HG03521 (cell line): ENCODE data around the gene ANKRD44.
A peak's percentile ranks its signal among the peaks of the same experiment; 100 is the strongest.

ENCODE experiments used
- ATAC-seq: cut with Tn5 transposase; IDR thresholded peaks from one replicate; pipeline ENCODE4 v1.9.1; 2021; ENCODE audit warnings: mild to moderate bottlenecking, moderate library complexity; ENCODE audit not compliant: unreplicated experiment

ANKRD44 gene

DNA sequence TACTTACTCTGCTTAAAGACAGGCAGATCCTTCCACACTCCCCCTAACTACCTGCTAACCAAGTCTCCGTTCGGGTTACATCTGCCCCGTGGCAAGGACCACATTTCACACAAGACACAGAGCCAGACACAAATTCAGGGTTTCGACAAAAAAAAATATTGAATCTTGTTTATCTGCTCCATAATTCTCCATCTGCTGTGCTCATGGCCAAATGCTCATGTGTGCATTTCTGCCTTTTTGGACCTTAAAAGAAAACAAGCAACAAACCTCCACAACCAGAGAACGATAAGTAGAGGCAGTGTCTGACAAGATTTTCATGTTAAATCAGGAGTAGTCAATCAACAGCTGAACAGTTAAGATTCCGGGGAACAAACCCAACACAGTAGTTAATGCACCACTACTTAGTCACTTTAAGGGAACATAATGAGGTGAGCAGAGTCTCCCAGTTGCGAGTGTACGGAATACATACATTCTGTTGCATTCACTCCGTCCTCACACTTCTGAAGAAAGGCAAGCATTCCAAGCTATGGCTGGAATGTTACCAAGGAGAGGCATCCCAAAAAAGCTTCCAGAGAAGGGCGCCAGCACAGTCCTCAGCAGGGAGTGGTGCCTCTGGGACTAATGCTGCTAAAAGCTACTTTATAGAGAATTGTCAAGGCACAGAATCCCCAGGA, 121.0 kb downstream of the ANKRD44 start:
- ATAC-seq, result no peak

DNA sequence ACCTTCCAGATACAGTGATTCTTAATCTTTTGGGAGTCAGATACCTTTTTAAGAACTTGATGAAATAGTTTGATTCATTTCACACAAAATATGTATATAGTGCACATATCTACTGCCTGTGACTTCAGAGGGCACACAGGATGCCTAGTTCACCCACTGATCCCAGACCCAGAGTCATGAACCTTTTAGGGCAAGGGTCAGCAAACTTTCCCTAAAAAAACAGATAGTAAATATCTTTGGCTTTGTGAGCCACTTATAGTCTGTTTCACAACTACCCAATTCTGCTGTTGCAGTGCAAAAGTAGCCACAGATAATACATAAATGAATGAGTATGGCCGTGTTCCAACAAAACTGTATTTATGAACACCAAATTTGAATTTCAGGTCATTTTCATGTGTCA, 124.9 kb downstream of the ANKRD44 start:
- no peak for ATAC-seq

DNA sequence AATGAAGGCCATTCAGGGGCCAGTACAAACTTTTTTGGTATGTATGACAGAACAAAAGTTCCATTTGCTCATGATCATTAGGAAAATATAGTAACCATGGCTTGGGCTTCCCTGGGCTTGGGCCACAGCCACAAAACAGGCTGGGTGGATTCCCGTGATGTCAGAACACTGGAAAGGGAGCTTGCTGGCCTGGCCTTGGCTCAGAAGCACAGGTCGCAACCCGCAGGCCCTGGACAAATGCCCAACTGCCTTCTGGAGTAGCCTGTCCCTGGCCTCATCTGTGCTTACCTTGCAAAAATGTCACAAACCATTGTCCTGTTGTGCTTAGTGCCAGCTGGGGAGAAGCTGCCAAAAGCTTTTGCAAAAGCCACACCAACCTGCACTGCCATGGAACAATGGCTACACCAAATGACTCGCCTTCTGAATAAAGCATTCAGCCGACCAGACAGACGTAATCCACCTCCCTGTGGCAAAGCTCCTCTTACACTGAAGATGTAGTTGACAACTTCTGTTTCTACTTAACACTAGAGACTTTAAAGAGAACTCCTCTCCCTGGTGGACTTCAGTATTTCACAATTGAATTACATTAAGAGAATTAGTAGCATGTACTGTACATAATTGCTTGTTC, 125.5 kb downstream of the ANKRD44 start:
- no peak for ATAC-seq

DNA sequence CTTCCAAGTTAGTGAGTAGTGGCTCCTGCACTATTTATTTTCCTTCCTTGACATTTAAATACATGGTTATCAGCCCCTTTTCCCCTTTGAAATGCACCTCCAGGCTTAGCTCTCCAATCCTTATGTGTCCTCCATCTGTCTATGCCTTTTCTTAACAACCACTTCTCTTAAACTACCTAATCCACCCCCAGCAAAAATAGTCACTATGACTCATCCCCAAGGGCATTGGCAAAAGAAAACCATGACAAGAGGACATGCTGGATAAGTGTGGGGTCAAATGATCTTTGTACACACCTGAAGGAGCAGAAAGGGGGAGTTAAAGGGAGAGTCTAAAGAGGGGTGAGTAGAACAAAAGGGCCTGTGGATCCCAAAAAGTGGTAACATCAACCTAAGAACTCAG, 127.2 kb downstream of the ANKRD44 start:
- ATAC-seq, result no peak

DNA sequence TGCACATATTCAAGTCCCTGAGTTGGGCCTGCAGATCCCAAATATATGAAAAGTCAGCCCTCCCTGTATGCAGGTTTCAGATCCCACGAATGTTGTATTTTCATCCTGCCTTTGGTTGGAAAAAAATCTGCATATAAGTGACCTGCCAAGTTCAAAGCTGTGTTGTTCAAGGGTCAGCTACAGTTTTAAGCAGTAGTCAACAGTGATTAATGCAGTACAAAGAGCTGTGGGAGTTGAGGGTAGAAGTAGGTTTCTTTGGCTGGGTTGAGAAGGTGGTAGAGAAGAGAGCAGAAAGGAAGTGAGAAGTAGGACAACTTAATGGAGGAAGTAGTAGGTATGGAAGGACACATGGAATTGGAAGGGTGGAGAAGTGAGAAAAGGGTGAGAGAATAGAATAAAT, 127.9 kb downstream of the ANKRD44 start:
- ATAC-seq, result no peak

DNA sequence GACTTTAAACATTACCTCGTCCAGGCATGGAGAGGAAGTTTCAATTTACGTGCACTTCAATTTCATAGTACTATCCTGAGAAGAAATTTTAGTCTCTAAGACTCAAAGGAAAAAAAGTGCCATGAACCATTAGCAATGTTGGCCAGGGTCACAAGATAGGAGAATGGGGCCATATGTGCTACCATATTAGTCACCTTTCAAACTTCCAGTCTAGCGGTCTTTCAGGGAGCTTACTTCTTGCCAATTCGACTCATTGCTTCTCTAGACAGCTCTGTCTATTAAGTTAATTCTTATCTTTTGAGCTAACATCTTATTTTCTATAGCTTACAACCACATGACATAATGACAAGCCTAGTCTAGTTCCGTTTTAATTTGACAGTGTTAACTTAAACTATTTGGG, 129.1 kb downstream of the ANKRD44 start:
- ATAC-seq, result no peak

DNA sequence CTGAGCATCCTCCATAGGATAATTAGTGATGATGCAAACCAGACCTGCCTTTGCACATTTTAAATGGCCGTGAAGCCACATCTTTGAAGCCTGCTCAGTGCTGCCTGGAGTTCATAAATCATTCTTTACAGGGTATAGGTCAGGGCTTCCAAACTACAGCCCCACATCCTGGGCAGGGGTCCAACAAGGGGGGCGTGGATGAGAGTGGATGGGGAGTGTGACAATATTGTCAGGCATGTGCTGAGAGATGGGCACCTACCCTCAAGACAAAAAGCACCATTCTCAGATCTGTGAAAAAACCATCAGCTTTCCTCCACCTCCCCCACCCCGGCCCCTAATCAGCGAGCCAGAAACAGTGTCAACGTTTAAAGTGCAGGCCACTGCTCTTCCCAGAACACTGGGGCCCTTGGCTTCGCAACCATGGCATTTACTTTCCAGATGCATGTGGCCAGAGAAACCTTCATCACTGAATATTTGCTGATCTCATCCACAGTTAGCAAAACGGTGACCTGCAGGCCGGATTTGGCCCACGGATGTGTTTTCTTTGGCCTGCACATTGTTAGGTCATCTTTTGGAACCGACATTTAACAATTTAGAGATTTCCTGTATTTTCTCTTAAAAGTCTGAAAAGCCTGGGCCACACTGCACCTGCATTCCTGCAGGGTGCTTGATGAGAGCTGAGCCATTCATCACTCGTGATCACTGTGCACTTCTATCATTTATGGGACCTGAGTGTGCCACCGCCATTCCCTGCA, 130.7 kb downstream of the ANKRD44 start:
- no peak for ATAC-seq

DNA sequence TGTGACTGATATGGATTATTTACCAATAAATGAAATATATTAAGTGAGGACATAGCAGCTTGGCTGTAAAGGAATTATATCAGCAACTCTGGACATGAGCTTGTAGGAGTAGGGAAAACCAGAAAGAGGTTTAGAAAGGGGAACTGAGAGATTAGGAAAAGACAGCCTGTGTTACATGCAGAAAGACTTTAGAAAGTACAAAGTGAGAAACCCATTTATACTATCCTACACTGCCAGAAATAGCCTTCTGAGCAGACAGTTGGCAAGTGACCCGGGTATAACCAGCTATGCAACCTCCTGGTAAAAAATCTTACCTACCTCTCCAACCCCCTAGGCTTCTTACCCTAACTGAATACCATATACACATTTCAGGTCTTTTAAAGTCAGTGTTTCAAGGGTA, 134.1 kb downstream of the ANKRD44 start:
- no peak for ATAC-seq

DNA sequence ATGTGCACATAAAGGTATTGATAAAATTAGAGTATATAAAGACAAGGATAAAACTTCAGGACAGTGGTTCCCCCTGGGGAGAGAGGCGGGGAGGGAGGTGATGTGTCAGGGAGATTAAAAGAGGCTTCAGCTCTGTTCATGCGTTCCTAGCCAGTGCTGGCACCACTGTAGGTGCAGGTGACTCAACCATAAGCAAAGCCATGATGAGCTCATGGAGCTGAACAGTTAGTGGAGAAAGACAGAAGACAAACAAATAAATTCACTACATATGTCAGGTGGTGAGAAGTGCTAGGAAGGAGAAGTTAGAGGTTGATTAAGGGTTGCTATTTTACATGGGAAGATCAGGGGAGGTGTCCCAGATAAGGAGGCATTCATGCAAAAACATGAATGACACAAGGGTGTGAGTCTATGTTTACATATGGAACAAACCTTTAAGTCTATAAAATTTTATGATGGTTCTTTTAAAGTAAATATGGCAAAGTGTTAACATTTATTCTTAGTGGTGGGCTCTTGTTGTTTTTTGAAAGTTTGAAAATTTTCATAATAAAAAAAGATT, 136.0 kb downstream of the ANKRD44 start:
- ATAC-seq, result no peak

DNA sequence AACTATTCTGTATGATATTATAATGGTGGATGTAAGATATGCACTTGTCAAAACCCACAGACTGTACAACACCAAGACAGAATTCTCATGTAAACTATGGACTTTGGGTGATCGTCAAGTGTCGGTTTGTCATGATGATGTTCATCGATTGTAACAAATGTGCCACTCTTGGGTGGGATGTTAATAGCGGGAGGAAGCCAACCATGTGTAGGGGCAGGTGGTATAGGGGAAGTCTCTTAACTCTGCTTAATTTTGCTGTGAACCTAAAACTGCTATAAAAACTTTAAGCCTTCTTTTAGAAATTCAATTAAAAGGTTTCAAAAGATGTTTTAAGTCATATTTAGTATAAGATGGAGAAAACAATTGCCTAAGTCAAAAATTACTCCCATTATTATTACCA, 139.0 kb downstream of the ANKRD44 start:
- ATAC-seq, result no peak

DNA sequence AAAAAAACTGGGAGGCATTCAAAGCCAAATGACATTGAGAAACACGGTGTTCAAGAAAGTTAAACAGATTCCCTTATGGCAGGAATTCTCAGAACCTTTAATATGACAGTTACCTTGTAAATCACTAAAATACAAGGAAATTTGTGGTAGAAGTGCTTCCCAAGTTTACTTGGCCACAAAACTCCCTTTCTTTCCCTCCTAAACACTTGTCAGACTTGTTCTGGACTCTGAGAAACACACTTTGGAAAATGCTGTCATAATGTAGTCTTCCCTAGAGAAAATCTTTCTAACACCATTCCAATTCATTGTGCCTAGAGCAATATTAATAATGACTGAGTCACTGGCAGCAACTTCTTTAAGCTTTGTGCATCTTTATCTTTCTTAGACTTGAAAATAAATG, 140.4 kb downstream of the ANKRD44 start:
- ATAC-seq, result no peak

DNA sequence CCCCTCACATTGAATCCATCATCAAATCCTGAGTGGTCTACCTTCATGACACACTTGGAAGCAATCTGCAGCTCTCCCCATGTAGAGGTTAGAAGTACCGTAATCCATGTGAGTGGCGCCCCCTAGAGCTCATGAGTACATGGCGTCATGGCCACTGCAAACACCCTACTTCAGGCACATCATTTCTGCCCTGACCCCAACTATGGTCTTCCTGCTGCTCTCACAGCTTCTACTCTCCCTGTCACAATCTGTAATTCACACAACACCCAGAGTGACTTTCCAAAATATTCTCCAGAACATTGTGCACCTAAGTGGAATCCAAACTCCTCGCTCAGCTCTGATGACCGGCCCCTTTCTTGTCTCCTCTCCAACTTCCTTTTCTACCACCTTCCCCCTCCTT, 141.9 kb downstream of the ANKRD44 start:
- peak; percentile 77 for ATAC-seq

DNA sequence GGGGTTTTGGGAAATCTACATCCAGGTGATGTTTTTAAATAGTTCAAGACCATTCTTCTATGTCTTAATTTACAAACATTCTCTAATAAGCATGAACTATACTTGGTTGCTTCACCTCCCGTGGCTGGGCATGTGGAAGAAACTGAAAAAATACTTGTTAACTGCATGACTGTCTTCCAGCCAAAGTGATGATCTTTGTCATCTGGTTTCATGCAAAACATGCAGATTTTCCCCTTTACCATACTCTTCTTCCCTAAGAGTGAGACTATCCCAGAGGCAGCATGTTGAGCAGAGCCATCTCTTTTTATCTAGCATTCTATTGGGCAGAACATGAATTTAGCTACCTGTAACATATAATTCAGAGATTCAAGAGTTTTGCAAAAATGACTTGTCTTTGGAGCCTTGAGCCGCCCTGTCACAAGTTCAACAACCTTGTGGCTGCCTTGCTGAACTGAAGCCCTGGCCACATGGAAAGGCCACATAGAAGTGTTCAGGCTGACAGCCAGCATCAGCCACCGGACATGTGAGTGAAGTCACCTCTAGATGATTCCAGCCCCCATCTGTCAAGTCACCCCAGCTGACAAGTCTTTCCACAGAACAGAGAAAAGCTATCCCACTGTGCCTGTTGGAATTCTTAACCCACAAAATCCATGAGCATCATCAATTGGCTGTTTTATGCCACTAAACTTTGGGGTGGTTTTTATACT, 142.8 kb downstream of the ANKRD44 start:
- ATAC-seq, result no peak

DNA sequence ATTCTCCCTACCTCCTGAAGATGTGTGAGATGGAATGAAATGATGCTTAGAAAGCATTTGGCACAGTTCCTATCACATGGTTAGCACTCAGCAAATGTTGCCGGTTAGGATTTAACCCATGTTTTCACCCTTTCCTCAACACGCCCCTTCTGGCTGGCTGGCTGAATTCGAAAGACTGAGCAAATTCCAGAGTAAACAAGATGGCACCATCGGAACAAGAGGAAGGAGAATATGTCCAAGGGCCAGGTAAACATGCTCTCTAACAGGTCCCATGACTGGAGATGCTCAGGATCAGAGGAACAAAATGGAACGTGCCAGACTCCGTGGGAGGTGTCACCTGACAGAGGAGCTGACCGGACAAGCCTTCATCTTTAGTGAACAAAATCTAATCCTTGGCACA, 145.6 kb downstream of the ANKRD44 start:
- no peak for ATAC-seq

DNA sequence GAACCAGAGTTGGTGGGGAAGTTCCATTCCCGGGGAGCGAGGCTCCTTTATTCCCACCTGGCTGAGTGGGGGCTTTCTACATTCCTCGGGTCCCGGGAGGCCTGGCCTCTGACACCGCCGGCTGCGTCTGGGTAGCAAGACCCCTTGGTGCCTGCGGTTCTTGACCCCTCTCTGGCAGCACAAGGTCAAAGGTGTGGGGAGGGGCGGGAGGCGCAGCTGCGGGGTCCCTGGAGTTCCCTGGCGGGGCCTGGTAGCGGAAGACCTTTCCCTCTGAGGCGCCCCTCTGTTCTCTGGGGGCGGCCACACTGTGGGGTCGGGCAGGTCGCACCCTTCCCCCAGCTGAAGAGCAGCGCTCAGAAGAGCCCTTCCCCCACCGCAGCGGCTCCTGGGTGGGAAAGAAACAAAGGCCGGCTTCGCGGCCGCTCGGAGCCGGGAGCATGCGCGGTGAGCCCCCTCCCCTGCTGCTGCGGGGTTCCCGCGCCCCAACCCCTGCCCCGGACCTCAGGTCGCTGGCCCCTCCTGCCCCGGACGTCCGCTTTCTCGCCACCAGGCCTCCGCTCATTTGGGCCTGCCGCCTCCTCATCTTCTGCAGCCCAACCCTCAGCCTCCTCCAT, 146.3 kb downstream of the ANKRD44 start:
- no peak for ATAC-seq

DNA sequence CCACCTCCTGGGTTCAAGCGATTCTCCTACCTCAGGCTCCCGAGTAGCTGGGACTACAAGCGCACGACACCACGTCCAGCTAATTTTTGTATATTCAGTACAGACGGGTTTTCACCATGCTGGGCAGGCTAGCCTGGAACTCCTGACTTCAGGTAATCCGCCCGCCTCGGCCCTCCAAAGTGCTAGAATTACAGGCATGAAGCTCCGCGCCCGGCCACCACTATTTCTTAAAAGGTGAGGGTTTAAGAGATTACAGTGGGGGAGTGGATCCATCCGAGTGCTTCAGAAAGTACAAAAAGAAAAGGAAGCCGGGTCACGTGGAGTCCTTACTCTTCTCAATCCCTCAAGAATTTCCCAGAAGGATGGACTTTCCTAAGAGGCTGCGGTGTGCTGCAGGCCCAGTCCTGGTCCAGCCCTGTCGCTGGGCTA, 146.9 kb downstream of the ANKRD44 start:
- ATAC-seq, result no peak

DNA sequence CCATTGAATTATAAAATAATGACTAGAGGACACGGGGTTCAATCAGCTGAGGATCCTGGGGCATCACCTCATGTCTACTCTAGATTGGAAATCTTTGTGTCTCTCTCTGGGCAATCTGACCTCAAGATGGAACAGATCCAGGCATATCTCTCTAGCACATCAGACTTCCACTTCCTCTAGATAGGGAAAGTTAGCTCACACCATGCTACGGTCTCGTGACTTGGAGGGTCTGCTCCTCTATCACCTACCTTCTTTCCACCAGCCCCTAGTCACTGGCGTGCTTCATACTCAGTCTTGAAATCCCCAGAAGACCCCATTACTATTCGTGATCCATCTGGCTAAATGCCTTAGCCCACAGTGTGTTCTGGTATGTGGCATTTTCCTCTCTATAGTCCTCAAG, 148.8 kb downstream of the ANKRD44 start:
- no peak for ATAC-seq

DNA sequence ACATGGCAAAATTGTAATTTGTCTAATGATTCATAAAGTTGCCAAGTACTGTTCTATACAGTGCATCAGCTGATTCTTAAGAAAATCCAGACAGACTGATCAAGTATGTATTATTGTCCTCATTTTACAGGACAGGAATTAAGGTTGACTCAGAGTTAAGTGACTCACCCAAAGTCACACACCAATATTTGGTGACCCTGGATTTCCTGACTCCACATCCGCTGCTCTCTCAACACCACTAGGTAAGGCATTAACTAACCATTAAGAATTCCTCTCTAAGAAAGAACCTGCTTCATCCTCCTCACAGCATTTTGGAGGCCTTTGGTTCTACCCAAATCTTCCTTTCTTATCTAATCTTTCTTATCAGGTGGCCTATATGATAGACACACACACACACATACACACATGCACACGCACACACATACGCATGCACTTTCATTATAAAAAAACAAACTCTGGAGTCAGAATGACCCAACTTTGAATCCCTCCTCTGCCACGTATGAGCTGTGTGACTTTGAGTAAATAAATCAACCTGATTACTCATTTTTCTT, 150.8 kb downstream of the ANKRD44 start:
- peak; percentile 51 for ATAC-seq

DNA sequence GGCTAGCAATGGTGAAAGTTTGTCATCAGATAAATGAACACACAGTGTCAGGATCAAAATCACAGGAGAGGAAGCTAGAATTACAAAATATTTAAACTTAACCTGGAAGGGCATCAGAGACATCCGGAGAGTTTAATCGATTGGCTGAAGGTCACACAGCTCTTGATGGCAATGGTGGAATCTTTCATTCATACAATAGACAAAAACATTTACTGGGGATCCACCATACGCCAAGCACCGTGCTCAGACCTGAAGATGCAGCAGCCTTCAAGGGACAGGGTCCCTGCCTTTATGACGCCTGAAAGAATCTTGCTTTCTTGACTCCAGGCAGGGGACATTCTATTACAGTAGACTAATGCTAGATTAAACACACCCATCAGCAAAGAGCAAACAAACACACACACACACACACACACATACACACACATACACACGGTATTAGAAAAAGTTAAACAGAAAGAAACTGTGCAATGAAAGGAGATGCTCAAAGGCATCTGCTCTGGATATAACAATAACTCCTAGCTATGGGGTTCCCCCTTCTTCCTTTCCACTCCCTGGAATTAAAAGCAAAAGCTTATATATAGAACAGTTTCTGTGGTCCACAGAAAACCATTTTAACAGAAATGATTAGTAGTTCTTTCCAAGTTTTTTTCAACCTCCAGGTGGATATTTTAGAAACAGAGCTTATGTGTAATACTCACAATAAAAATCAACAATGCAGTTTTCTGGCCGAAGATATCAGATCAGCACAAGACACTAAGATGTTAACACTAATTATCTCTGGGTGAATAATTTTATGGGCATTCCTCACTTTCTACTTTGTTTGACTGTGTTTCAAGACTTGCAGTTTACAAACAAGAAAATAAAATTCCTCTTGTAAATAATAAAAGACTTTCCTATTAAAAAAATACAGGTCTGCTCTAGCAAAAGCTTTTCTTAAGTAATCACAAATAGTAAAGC, 151.7 kb downstream of the ANKRD44 start:
- ATAC-seq, result no peak
